ENCODE measurements around the gene TAL2. TPM values are rescaled to one million over a fixed set of nuclear protein-coding genes. Genes with fewer than 3 reads are reported as not detected.

TAL2 gene
- total and polyA plus RNA-seq, 4 donors = 0.17 TPM; not detected in 3

DNA sequence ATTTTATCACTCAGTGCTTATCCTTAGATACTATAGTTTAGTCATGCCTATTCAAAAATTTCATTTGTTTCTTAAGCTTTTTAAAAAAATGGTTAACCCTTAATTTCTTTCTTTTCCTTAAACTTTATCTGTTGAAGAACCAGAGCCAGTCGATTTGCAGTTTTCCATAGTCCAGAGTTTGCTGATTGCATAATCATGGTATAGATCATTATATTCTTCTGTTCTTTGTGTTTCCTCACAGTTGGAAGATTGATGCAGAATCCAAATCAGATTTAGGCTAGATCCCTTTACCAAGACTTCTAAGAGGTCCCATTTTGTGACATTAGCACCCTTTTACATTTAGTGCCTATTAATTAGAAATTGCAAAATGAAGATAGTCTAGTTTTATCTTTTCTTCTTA lies 50.0 kb downstream of the TAL2 start:
- WGBS, 2 donors = 78 to 98% methylated on average over 1 of the region's 1 CpG
- ATAC-seq (ENCODE audit: insufficient read depth, low FRiP score) = no peak
- H3K27me3 ChIP-seq (ENCODE audit: control insufficient read depth in 3 of 3, insufficient read depth in 3 of 3, low read length in 2 of 3) = no peaks in the 10 kb centered on the region

More for the DNA sequence above, 50.0 kb downstream of the TAL2 start:
- H3K4me3 ChIP-seq = no peak overlapping the region
- H3K27ac ChIP-seq (ENCODE audit: low read depth in 1 of 2, low read length in 1 of 2) = no peak overlapping the region
- H3K9ac ChIP-seq (ENCODE audit: insufficient read depth in 1 of 2, low read length in 2 of 2) = no peak overlapping the region
- TF ChIP-seq, protein P1, sequence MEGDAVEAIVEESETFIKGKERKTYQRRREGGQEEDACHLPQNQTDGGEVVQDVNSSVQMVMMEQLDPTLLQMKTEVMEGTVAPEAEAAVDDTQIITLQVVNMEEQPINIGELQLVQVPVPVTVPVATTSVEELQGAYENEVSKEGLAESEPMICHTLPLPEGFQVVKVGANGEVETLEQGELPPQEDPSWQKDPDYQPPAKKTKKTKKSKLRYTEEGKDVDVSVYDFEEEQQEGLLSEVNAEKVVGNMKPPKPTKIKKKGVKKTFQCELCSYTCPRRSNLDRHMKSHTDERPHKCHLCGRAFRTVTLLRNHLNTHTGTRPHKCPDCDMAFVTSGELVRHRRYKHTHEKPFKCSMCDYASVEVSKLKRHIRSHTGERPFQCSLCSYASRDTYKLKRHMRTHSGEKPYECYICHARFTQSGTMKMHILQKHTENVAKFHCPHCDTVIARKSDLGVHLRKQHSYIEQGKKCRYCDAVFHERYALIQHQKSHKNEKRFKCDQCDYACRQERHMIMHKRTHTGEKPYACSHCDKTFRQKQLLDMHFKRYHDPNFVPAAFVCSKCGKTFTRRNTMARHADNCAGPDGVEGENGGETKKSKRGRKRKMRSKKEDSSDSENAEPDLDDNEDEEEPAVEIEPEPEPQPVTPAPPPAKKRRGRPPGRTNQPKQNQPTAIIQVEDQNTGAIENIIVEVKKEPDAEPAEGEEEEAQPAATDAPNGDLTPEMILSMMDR (IDR thresholded peaks at IDR 0.05; ENCODE audit: control extremely low read depth, extremely low read depth) = no peak
- H3K36me3 ChIP-seq (ENCODE audit: control insufficient read depth in 4 of 4, insufficient read depth in 4 of 4, low read length in 4 of 4) = peaks cover 0 to 7% (median 3%) of the 10 kb centered on the region in 4 donors
- H3K4me1 ChIP-seq (ENCODE audit: control insufficient read depth in 5 of 5, insufficient read depth in 5 of 5, low read length in 5 of 5) = peaks cover 0 to 6% (median 0%) of the 10 kb centered on the region in 5 donors
- no peak for DNase-seq
- peaks cover 0 to 3% (median 0%) of the 10 kb centered on the region in 4 donors for H3K9me3 ChIP-seq (ENCODE audit: control insufficient read depth in 4 of 4, insufficient read depth in 3 of 4, low read length in 3 of 4)

Other genes with a start within 250 kb of the TAL2 start
- 10 to 100 TPM in 1 of 2 donors, 1 to 10 TPM in 1; 8.7 to 18.8 TPM for gene FSD1L, start 214.4 kb upstream of the TAL2 start, total RNA-seq
- 1 to 10 TPM; 2.5 to 2.8 TPM for gene FSD1L, start 214.4 kb upstream of the TAL2 start, polyA plus RNA-seq
- 10 to 100 TPM; 11.3 to 36.9 TPM for gene FKTN, start 104.3 kb upstream of the TAL2 start, total RNA-seq
- 1 to 10 TPM; 3.2 to 3.4 TPM for gene FKTN, start 104.3 kb upstream of the TAL2 start, polyA plus RNA-seq
- gene TMEM38B, start 32.1 kb downstream of the TAL2 start, total RNA-seq = 10 to 100 TPM in 1 of 2 donors, 1 to 10 TPM in 1; 8.9 to 17.2 TPM
- 10 to 100 TPM in 1 of 2 donors, 1 to 10 TPM in 1; 4.9 to 13.2 TPM for gene TMEM38B, start 32.1 kb downstream of the TAL2 start, polyA plus RNA-seq

All from lung (tissue), 12 donors.